Osteocyte (in vitro differentiated cells): ENCODE measurements around the gene JUND. TPM values are rescaled to one million over a fixed set of nuclear protein-coding genes. Genes with fewer than 3 reads are reported as not detected.
A peak's percentile ranks its signal among the peaks of the same experiment; 100 is the strongest.

Experiments
- DNase-seq: peaks from one replicate; pipeline ENCODE4 v3.0.0; 2021; ENCODE audit warnings: mixed read lengths; ENCODE audit not compliant: unreplicated experiment; ENCODE audit errors: extremely low spot score
- H3K27ac Mint-ChIP-seq: one replicate; pipeline ENCODE4 v1.8.0; 2021; ENCODE audit warnings: mild to moderate bottlenecking, mixed read lengths; ENCODE audit not compliant: unreplicated experiment
- H3K27me3 Mint-ChIP-seq: one replicate; pipeline ENCODE4 v1.8.0; 2021; ENCODE audit warnings: mixed read lengths; ENCODE audit not compliant: unreplicated experiment
- H3K36me3 Mint-ChIP-seq: one replicate; pipeline ENCODE4 v1.8.0; 2021; ENCODE audit warnings: mixed read lengths; ENCODE audit not compliant: unreplicated experiment
- H3K4me1 Mint-ChIP-seq: one replicate; pipeline ENCODE4 v1.8.0; 2021; ENCODE audit warnings: mixed read lengths; ENCODE audit not compliant: unreplicated experiment
- H3K4me3 Mint-ChIP-seq: one replicate; pipeline ENCODE4 v1.8.0; 2021; ENCODE audit warnings: mild to moderate bottlenecking, moderate library complexity, mixed read lengths; ENCODE audit not compliant: unreplicated experiment
- H3K9me3 Mint-ChIP-seq: one replicate; pipeline ENCODE4 v1.8.0; 2021; ENCODE audit warnings: mixed read lengths; ENCODE audit not compliant: unreplicated experiment
- CTCF ChIP-seq: fragments of 200-600 bp; sonication (generic); IDR thresholded peaks from 2 replicates; pipeline ENCODE4 v1.5.0; 2021; ENCODE audit warnings: antibody characterized with exemption, mild to moderate bottlenecking, moderate library complexity
- total RNA-seq: library from RNA; stranded (reverse); gene quantifications from 2 replicates; pipeline ENCODE4 v1.2.1, GENCODE V29; 2021

JUND gene
- total RNA-seq, 1 donor from 2014 or later: 241 TPM

- peak within 1 kb of the TSS; percentile 86 for H3K4me3 Mint-ChIP-seq
- peaks cover 25% of the 10 kb centered on the region for H3K4me1 Mint-ChIP-seq
- DNase-seq: peak; percentile 99
- no peaks in the 10 kb centered on the region for H3K36me3 Mint-ChIP-seq
- H3K9me3 Mint-ChIP-seq: no peaks in the 10 kb centered on the region
- no peak for TF ChIP-seq CTCF
- H3K27ac Mint-ChIP-seq: peak within 1 kb of the TSS; percentile 94
- no peaks in the 10 kb centered on the region for H3K27me3 Mint-ChIP-seq
Measured at GRCh38 chr19:18322759-18323460, 41.5 kb upstream of the JUND start, which contains the start of gene LSM4. Gene LSM4 (minus strand): TSS chr19:18323076. CDS start chr19:18323020, 56 bp downstream.

- H3K4me3 Mint-ChIP-seq: peak overlapping the region; percentile 86
- H3K27me3 Mint-ChIP-seq: no peaks in the 10 kb centered on the region
- peak; percentile 28 for TF ChIP-seq CTCF
- peaks cover 27% of the 10 kb centered on the region for H3K4me1 Mint-ChIP-seq
- no peaks in the 10 kb centered on the region for H3K9me3 Mint-ChIP-seq
- H3K27ac Mint-ChIP-seq: peak overlapping the region; percentile 90
- no peaks in the 10 kb centered on the region for H3K36me3 Mint-ChIP-seq
- no peak for DNase-seq
Measured at GRCh38 chr19:18322318-18322758, 40.9 kb upstream of the JUND start.

- Mint-ChIP-seq H3K27me3 (no peaks in the 10 kb centered on the region), H3K9me3 (no peaks in the 10 kb centered on the region), H3K27ac (peak overlapping the region; percentile 90), H3K36me3 (no peaks in the 10 kb centered on the region), H3K4me1 (peaks cover 27% of the 10 kb centered on the region), H3K4me3 (peak overlapping the region; percentile 86)
- no peak for DNase-seq
- TF ChIP-seq CTCF: no peak
Measured at GRCh38 chr19:18321734-18322102, 40.3 kb upstream of the JUND start.

- Mint-ChIP-seq H3K36me3 (no peaks in the 10 kb centered on the region), H3K27ac (peak overlapping the region; percentile 90), H3K4me3 (peak overlapping the region; percentile 86), H3K4me1 (peaks cover 27% of the 10 kb centered on the region), H3K9me3 (no peaks in the 10 kb centered on the region), H3K27me3 (no peaks in the 10 kb centered on the region)
- TF ChIP-seq CTCF: no peak
- no peak for DNase-seq
Measured at GRCh38 chr19:18320865-18321733, 39.7 kb upstream of the JUND start.

GRCh38 chr19:18319591-18320135, 38.2 kb upstream of the JUND start:
- no peak for DNase-seq
- Mint-ChIP-seq H3K4me1 (peaks cover 27% of the 10 kb centered on the region), H3K4me3 (no peak overlapping the region), H3K27me3 (no peaks in the 10 kb centered on the region), H3K9me3 (no peaks in the 10 kb centered on the region), H3K36me3 (peaks cover 2% of the 10 kb centered on the region), H3K27ac (no peak overlapping the region)
- no peak for TF ChIP-seq CTCF
